Measurements from ENCODE around the gene ATXN10.
A peak's percentile ranks its signal among the peaks of the same experiment; 100 is the strongest.

The ATXN10 gene

GRCh38 chr22:45638197-45638596, 33.4 kb upstream of the ATXN10 start:
- H3F3A ChIP-seq (ENCODE audit: low read depth), result peaks cover 8% of the 10 kb centered on the region; the same call in 1 of the 2 replicates
- H3K79me2 ChIP-seq (ENCODE audit: insufficient read depth, low read length), result no peaks in the 10 kb centered on the region
- TF ChIP-seq CTCF (conservative IDR thresholded peaks at IDR 0.05; ENCODE audit: low read length) (no peak), EZH2phosphoT487 (IDR thresholded peaks at IDR 0.05; ENCODE audit: borderline replicate concordance) (no peak)
- H3K4me1 ChIP-seq (ENCODE audit: insufficient read depth, low read length, poor library complexity, severe bottlenecking), result peaks cover 52% of the 10 kb centered on the region
- H3K27me3 ChIP-seq (ENCODE audit: insufficient read depth, low read length, poor library complexity, severe bottlenecking), result no peaks in the 10 kb centered on the region
- no peaks in the 10 kb centered on the region for H3K36me3 ChIP-seq (ENCODE audit: insufficient read depth, low read length)
- no peaks in the 10 kb centered on the region for H3K9me3 ChIP-seq (ENCODE audit: insufficient read depth, low read depth, low read length)
- H3K9ac ChIP-seq (ENCODE audit: low read depth, low read length, poor library complexity, severe bottlenecking), result peak overlapping the region; percentile 74
- peak overlapping the region; percentile 76 for H3K4me2 ChIP-seq (ENCODE audit: low read depth, low read length, poor library complexity, severe bottlenecking)
- no peaks in the 10 kb centered on the region for H4K20me1 ChIP-seq (ENCODE audit: insufficient read depth, low read length, poor library complexity, severe bottlenecking)
- no peaks in the 10 kb centered on the region for H3K9me2 ChIP-seq (replicated peaks; ENCODE audit: low read depth, low read length)
- no peak overlapping the region for H2AFZ ChIP-seq (ENCODE audit: low read length)
- H3K4me3 ChIP-seq (ENCODE audit: low read length, poor library complexity, severe bottlenecking), result peak overlapping the region; percentile 63

GRCh38 chr22:45638834-45639746, 32.5 kb upstream of the ATXN10 start:
- Histone ChIP-seq H3K4me3 (ENCODE audit: low read length, poor library complexity, severe bottlenecking) (peak overlapping the region; percentile 63), H3F3A (ENCODE audit: low read depth) (peaks cover 8% of the 10 kb centered on the region; the same call in 1 of the 2 replicates), H3K9me2 (replicated peaks; ENCODE audit: low read depth, low read length) (no peaks in the 10 kb centered on the region), H4K20me1 (ENCODE audit: insufficient read depth, low read length, poor library complexity, severe bottlenecking) (no peaks in the 10 kb centered on the region), H3K4me1 (ENCODE audit: insufficient read depth, low read length, poor library complexity, severe bottlenecking) (peaks cover 54% of the 10 kb centered on the region), H3K9ac (ENCODE audit: low read depth, low read length, poor library complexity, severe bottlenecking) (peak overlapping the region; percentile 74), H2AFZ (ENCODE audit: low read length) (no peak overlapping the region), H3K27me3 (ENCODE audit: insufficient read depth, low read length, poor library complexity, severe bottlenecking) (no peaks in the 10 kb centered on the region), H3K9me3 (ENCODE audit: insufficient read depth, low read depth, low read length) (no peaks in the 10 kb centered on the region), H3K79me2 (ENCODE audit: insufficient read depth, low read length) (no peaks in the 10 kb centered on the region), H3K4me2 (ENCODE audit: low read depth, low read length, poor library complexity, severe bottlenecking) (peak overlapping the region; percentile 76), H3K36me3 (ENCODE audit: insufficient read depth, low read length) (no peaks in the 10 kb centered on the region)
- no peak for TF ChIP-seq CTCF (conservative IDR thresholded peaks at IDR 0.05; ENCODE audit: low read length)
- TF ChIP-seq EZH2phosphoT487 (IDR thresholded peaks at IDR 0.05; ENCODE audit: borderline replicate concordance), result no peak

- H3K4me2 ChIP-seq (ENCODE audit: low read depth, low read length, poor library complexity, severe bottlenecking), result peak overlapping the region; percentile 76
- no peak overlapping the region for H2AFZ ChIP-seq (ENCODE audit: low read length)
- no peaks in the 10 kb centered on the region for H3K27me3 ChIP-seq (ENCODE audit: insufficient read depth, low read length, poor library complexity, severe bottlenecking)
- H3K4me3 ChIP-seq (ENCODE audit: low read length, poor library complexity, severe bottlenecking), result peak overlapping the region; percentile 63
- peaks cover 8% of the 10 kb centered on the region; the same call in 1 of the 2 replicates for H3F3A ChIP-seq (ENCODE audit: low read depth)
- no peaks in the 10 kb centered on the region for H3K36me3 ChIP-seq (ENCODE audit: insufficient read depth, low read length)
- no peaks in the 10 kb centered on the region for H3K79me2 ChIP-seq (ENCODE audit: insufficient read depth, low read length)
- peak overlapping the region; percentile 74 for H3K9ac ChIP-seq (ENCODE audit: low read depth, low read length, poor library complexity, severe bottlenecking)
- H3K9me2 ChIP-seq (replicated peaks; ENCODE audit: low read depth, low read length), result no peaks in the 10 kb centered on the region
- H3K4me1 ChIP-seq (ENCODE audit: insufficient read depth, low read length, poor library complexity, severe bottlenecking), result peaks cover 54% of the 10 kb centered on the region
- H4K20me1 ChIP-seq (ENCODE audit: insufficient read depth, low read length, poor library complexity, severe bottlenecking), result no peaks in the 10 kb centered on the region
- TF ChIP-seq EZH2phosphoT487 (IDR thresholded peaks at IDR 0.05; ENCODE audit: borderline replicate concordance) (no peak), CTCF (conservative IDR thresholded peaks at IDR 0.05; ENCODE audit: low read length) (no peak)
- H3K9me3 ChIP-seq (ENCODE audit: insufficient read depth, low read depth, low read length), result no peaks in the 10 kb centered on the region
Measured at GRCh38 chr22:45639747-45640102, 31.9 kb upstream of the ATXN10 start.
